ENCODE data around the gene SLC13A4. TPM values are rescaled to one million over a fixed set of nuclear protein-coding genes. Genes with fewer than 3 reads are reported as not detected.

SLC13A4 gene
- total RNA-seq, 1 experiment from 2014 or later: not detected

- Histone ChIP-seq H3K4me3 (ENCODE audit: low read depth, low read length, poor library complexity, severe bottlenecking) (no peak overlapping the region), H3K27me3 (replicated peaks; ENCODE audit: insufficient read depth, low read depth, low read length, poor library complexity) (peaks cover 81% of the 10 kb centered on the region), H3K36me3 (ENCODE audit: insufficient read depth, low read length, poor library complexity, severe bottlenecking) (no peaks in the 10 kb centered on the region), H3K4me1 (ENCODE audit: insufficient read depth, low read length, poor library complexity, severe bottlenecking) (peaks cover 10% of the 10 kb centered on the region), H3K27ac (ENCODE audit: low read depth, low read length, poor library complexity, severe bottlenecking) (no peak overlapping the region), H3K9me3 (ENCODE audit: low read depth, low read length, poor library complexity, severe bottlenecking) (no peaks in the 10 kb centered on the region)
- DNase-seq (ENCODE audit: low spot score): no peak
- intact Hi-C loops (cut with micrococcal nuclease; ENCODE audit: unreplicated experiment): no loop called here
- POLR2A ChIA-PET (ENCODE audit: low non-redundant PET): no interaction called here
- BruUV-seq (replicated peaks): no TSS peak
- TF ChIP-seq EZH2 (IDR thresholded peaks at IDR 0.05; ENCODE audit: borderline replicate concordance, low read depth, low read length, poor library complexity, severe bottlenecking) (no peak), CTCF (conservative IDR thresholded peaks at IDR 0.05; ENCODE audit: low read depth, low read length) (no peak)
- CTCF ChIA-PET: no interaction called here
These were observed 14.0 kb downstream of the SLC13A4 start for GRCh38 chr7:135713836-135714470.

DNA sequence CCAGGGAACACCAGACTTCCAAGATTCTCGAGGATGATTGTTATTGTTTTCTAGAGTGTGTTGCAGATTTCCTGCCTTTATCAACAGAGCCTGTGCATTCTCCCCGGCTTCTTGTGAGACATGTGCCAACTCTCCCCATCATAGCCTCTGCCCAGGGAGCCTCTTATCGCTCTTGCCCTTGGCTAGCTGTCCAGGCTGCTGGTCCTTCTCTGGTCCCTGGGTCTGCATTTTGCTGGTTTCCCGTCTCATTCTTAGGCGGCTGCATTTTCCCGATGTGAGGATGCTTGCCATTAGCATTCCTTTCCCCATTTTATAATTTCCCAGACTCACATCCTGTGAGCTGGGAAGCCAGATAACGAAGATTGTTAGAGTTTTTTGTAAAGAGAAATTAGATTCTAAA is 15.2 kb downstream of the SLC13A4 start:
- Histone ChIP-seq H3K4me3 (ENCODE audit: low read depth, low read length, poor library complexity, severe bottlenecking) (no peak overlapping the region), H3K27ac (ENCODE audit: low read depth, low read length, poor library complexity, severe bottlenecking) (no peak overlapping the region), H3K9me3 (ENCODE audit: low read depth, low read length, poor library complexity, severe bottlenecking) (no peaks in the 10 kb centered on the region), H3K4me1 (ENCODE audit: insufficient read depth, low read length, poor library complexity, severe bottlenecking) (peaks cover 10% of the 10 kb centered on the region), H3K36me3 (ENCODE audit: insufficient read depth, low read length, poor library complexity, severe bottlenecking) (no peaks in the 10 kb centered on the region), H3K27me3 (replicated peaks; ENCODE audit: insufficient read depth, low read depth, low read length, poor library complexity) (peaks cover 69% of the 10 kb centered on the region)
- CTCF ChIA-PET: interaction anchor here (0.7 to 1.5 kb wide), 2 partner anchors 40 to 1808 kb away, joined by 4 to 11 read pairs; no protein-coding TSS in a partner anchor
- POLR2A ChIA-PET (ENCODE audit: low non-redundant PET): no interaction called here
- intact Hi-C loops (cut with micrococcal nuclease; ENCODE audit: unreplicated experiment): no loop called here
- no TSS peak for BruUV-seq (replicated peaks)
- DNase-seq (ENCODE audit: low spot score): no peak
- no peak for TF ChIP-seq CTCF (conservative IDR thresholded peaks at IDR 0.05; ENCODE audit: low read depth, low read length)
- no peak for TF ChIP-seq EZH2 (IDR thresholded peaks at IDR 0.05; ENCODE audit: borderline replicate concordance, low read depth, low read length, poor library complexity, severe bottlenecking)

- Histone ChIP-seq H3K4me1 (ENCODE audit: insufficient read depth, low read length, poor library complexity, severe bottlenecking) (peaks cover 8% of the 10 kb centered on the region), H3K27me3 (replicated peaks; ENCODE audit: insufficient read depth, low read depth, low read length, poor library complexity) (peaks cover 64% of the 10 kb centered on the region), H3K9me3 (ENCODE audit: low read depth, low read length, poor library complexity, severe bottlenecking) (no peaks in the 10 kb centered on the region), H3K27ac (ENCODE audit: low read depth, low read length, poor library complexity, severe bottlenecking) (no peak overlapping the region), H3K36me3 (ENCODE audit: insufficient read depth, low read length, poor library complexity, severe bottlenecking) (no peaks in the 10 kb centered on the region), H3K4me3 (ENCODE audit: low read depth, low read length, poor library complexity, severe bottlenecking) (no peak overlapping the region)
- ChIA-PET CTCF (interaction anchor here (0.7 to 1.5 kb wide), 4 partner anchors 39 to 1809 kb away, joined by 3 to 11 read pairs (median 4); no protein-coding TSS in a partner anchor), POLR2A (ENCODE audit: low non-redundant PET) (no interaction called here)
- peak; percentile 28 for DNase-seq (ENCODE audit: low spot score)
- no TSS peak for BruUV-seq (replicated peaks)
- intact Hi-C loops (cut with micrococcal nuclease; ENCODE audit: unreplicated experiment): no loop called here
- TF ChIP-seq EZH2 (IDR thresholded peaks at IDR 0.05; ENCODE audit: borderline replicate concordance, low read depth, low read length, poor library complexity, severe bottlenecking): no peak
- TF ChIP-seq CTCF (conservative IDR thresholded peaks at IDR 0.05; ENCODE audit: low read depth, low read length): 0 out of 2 replicates have a peak, but pooled peaks have one; percentile 29
These were observed 15.7 kb downstream of the SLC13A4 start for GRCh38 chr7:135712182-135712782.
